Mesendoderm (in vitro differentiated cells): Measurements from ENCODE around the gene OSBPL5.

Source experiments
- DNase-seq: peaks from one replicate; pipeline ENCODE4 v3.0.0; 2013
- H2AK5ac ChIP-seq: 2 replicates; pipeline ENCODE4 v1.6.1; 2013; ENCODE audit warnings: low read length, inconsistent platforms
- H2BK120ac ChIP-seq: 2 replicates; pipeline ENCODE4 v1.6.1; 2013; ENCODE audit warnings: low read depth, mild to moderate bottlenecking, low read length, moderate library complexity, mixed read lengths
- H2BK15ac ChIP-seq: replicated peaks from 2 replicates; pipeline ENCODE4 v1.6.1; 2013; ENCODE audit warnings: low read depth, mild to moderate bottlenecking, moderate library complexity
- H2BK5ac ChIP-seq: 2 replicates; pipeline ENCODE4 v1.6.1; 2013; ENCODE audit warnings: low read length, inconsistent platforms
- H3K18ac ChIP-seq: 2 replicates; pipeline ENCODE4 v1.6.1; 2013; ENCODE audit warnings: mild to moderate bottlenecking, low read length, mixed read lengths
- H3K23ac ChIP-seq: one replicate; pipeline ENCODE4 v1.6.1; 2013; ENCODE audit warnings: low read length
- H3K27ac ChIP-seq: 2 replicates; pipeline ENCODE4 v1.5.1; 2013; ENCODE audit warnings: low read depth, mild to moderate bottlenecking, inconsistent platforms, low read length, moderate library complexity
- H3K27me3 ChIP-seq: 2 replicates; pipeline ENCODE4 v1.6.1; 2013; ENCODE audit warnings: low read length, control low read depth, mild to moderate bottlenecking, inconsistent platforms; ENCODE audit not compliant: insufficient read depth, poor library complexity
- H3K36me3 ChIP-seq: 2 replicates; pipeline ENCODE4 v1.6.1; 2013; ENCODE audit warnings: low read length, inconsistent platforms; ENCODE audit not compliant: control insufficient read depth, insufficient read depth
- H3K4ac ChIP-seq: one replicate; pipeline ENCODE4 v1.6.1; 2013; ENCODE audit warnings: low read depth, mild to moderate bottlenecking, low read length, moderate library complexity
- H3K4me1 ChIP-seq: 2 replicates; pipeline ENCODE4 v1.6.1; 2013; ENCODE audit warnings: low read depth, low read length, inconsistent platforms; ENCODE audit not compliant: control insufficient read depth
- H3K4me2 ChIP-seq: 2 replicates; pipeline ENCODE4 v1.6.1; 2013; ENCODE audit warnings: low read length
- H3K4me3 ChIP-seq: 2 replicates; pipeline ENCODE4 v1.5.1; 2013; ENCODE audit warnings: mild to moderate bottlenecking, low read length
- H3K56ac ChIP-seq: one replicate; pipeline ENCODE4 v1.6.1; 2013; ENCODE audit warnings: low read length
- H3K79me1 ChIP-seq: 2 replicates; pipeline ENCODE4 v1.6.1; 2013; ENCODE audit warnings: low read length, inconsistent platforms
- H3K79me2 ChIP-seq: 2 replicates; pipeline ENCODE4 v1.6.1; 2013; ENCODE audit warnings: mild to moderate bottlenecking, low read length; ENCODE audit not compliant: control insufficient read depth, insufficient read depth
- H3K9ac ChIP-seq: 2 replicates; pipeline ENCODE4 v1.6.1; 2013; ENCODE audit warnings: low read length, inconsistent platforms
- H4K5ac ChIP-seq: one replicate; pipeline ENCODE4 v1.6.1; 2013; ENCODE audit warnings: low read length
- H4K8ac ChIP-seq: one replicate; pipeline ENCODE4 v1.6.1; 2013; ENCODE audit warnings: low read depth, mild to moderate bottlenecking, control low read depth, low read length, moderate library complexity
- WGBS: extraction: QIAGEN DNeasy Blood & Tissue Kit; methylation state at CpG from one replicate; pipeline ENCODE4 v1.1.7; 2013; ENCODE audit warnings: low lambda C conversion rate, missing lambda C conversion rate; ENCODE audit not compliant: insufficient coverage; ENCODE audit errors: extremely low coverage; 5-methylcytosine and 5-hydroxymethylcytosine counted together

Gene OSBPL5

GRCh38 chr11:3195251-3196160 is 30.4 kb upstream of the OSBPL5 start:
- Histone ChIP-seq H3K4me3 (no peak overlapping the region), H3K9ac (no peak overlapping the region), H3K56ac (no peak overlapping the region), H3K79me1 (no peaks in the 10 kb centered on the region), H3K23ac (no peak overlapping the region), H3K4me1 (no peaks in the 10 kb centered on the region), H3K27me3 (no peaks in the 10 kb centered on the region), H2BK5ac (no peak overlapping the region), H3K36me3 (no peaks in the 10 kb centered on the region), H4K8ac (no peak overlapping the region), H2AK5ac (no peak overlapping the region), H3K18ac (no peak overlapping the region), H2BK120ac (no peak overlapping the region), H3K4ac (no peak overlapping the region), H3K4me2 (no peak overlapping the region), H4K5ac (no peak overlapping the region), H2BK15ac (no peak overlapping the region), H3K79me2 (no peaks in the 10 kb centered on the region), H3K27ac (no peak overlapping the region)
- WGBS = no CpG with 5 or more reads among the region's 22 CpGs
- DNase-seq = peak; percentile 44

GRCh38 chr11:3194016-3194816 is 29.1 kb upstream of the OSBPL5 start:
- Histone ChIP-seq H3K36me3 (no peaks in the 10 kb centered on the region), H2BK5ac (no peak overlapping the region), H3K79me2 (no peaks in the 10 kb centered on the region), H3K4me3 (no peak overlapping the region), H3K56ac (no peak overlapping the region), H2BK120ac (no peak overlapping the region), H3K4me1 (peaks cover 3% of the 10 kb centered on the region), H3K27me3 (no peaks in the 10 kb centered on the region), H2BK15ac (no peak overlapping the region), H4K5ac (no peak overlapping the region), H3K23ac (no peak overlapping the region), H3K9ac (no peak overlapping the region), H3K4me2 (no peak overlapping the region), H3K4ac (no peak overlapping the region), H3K18ac (no peak overlapping the region), H4K8ac (no peak overlapping the region), H2AK5ac (no peak overlapping the region), H3K27ac (no peak overlapping the region), H3K79me1 (no peaks in the 10 kb centered on the region)
- no CpG with 5 or more reads among the region's 12 CpGs for WGBS
- DNase-seq = no peak

- Histone ChIP-seq H2BK5ac (no peak overlapping the region), H3K56ac (peak overlapping the region; percentile 3), H3K23ac (no peak overlapping the region), H3K18ac (no peak overlapping the region), H2BK15ac (no peak overlapping the region), H3K4me3 (no peak overlapping the region), H4K5ac (no peak overlapping the region), H3K27ac (no peak overlapping the region), H3K79me2 (no peaks in the 10 kb centered on the region), H2BK120ac (no peak overlapping the region), H3K9ac (no peak overlapping the region), H4K8ac (no peak overlapping the region), H3K4me1 (peaks cover 3% of the 10 kb centered on the region), H3K79me1 (no peaks in the 10 kb centered on the region), H2AK5ac (no peak overlapping the region), H3K4ac (no peak overlapping the region), H3K4me2 (no peak overlapping the region), H3K36me3 (no peaks in the 10 kb centered on the region), H3K27me3 (no peaks in the 10 kb centered on the region)
- no peak for DNase-seq
- WGBS = no CpG with 5 or more reads among the region's 19 CpGs
Observed at GRCh38 chr11:3193373-3194015, 28.4 kb upstream of the OSBPL5 start.

GRCh38 chr11:3192511-3193372 is 27.6 kb upstream of the OSBPL5 start:
- no peaks in the 10 kb centered on the region for H3K27me3 ChIP-seq
- no CpG with 5 or more reads among the region's 14 CpGs for WGBS

GRCh38 chr11:3191586-3192324 is 26.6 kb upstream of the OSBPL5 start:
- Histone ChIP-seq H3K56ac (no peak overlapping the region), H3K79me1 (no peaks in the 10 kb centered on the region), H2AK5ac (no peak overlapping the region), H2BK120ac (no peak overlapping the region), H3K23ac (no peak overlapping the region), H2BK15ac (no peak overlapping the region), H3K18ac (no peak overlapping the region), H3K9ac (no peak overlapping the region), H3K4ac (no peak overlapping the region), H3K4me2 (no peak overlapping the region), H3K79me2 (no peaks in the 10 kb centered on the region), H4K5ac (no peak overlapping the region), H3K4me1 (peaks cover 3% of the 10 kb centered on the region), H3K27ac (no peak overlapping the region), H3K4me3 (no peak overlapping the region), H3K36me3 (no peaks in the 10 kb centered on the region), H3K27me3 (no peaks in the 10 kb centered on the region), H2BK5ac (no peak overlapping the region), H4K8ac (no peak overlapping the region)
- WGBS = no CpG with 5 or more reads among the region's 19 CpGs
- no peak for DNase-seq

More at GRCh38 chr11:3192511-3193372, 27.6 kb upstream of the OSBPL5 start:
- H3K79me1 ChIP-seq = no peaks in the 10 kb centered on the region
- no peak overlapping the region for H3K9ac ChIP-seq
- H3K27ac ChIP-seq = no peak overlapping the region
- H3K18ac ChIP-seq = no peak overlapping the region
- no peak overlapping the region for H3K4me2 ChIP-seq
- no peaks in the 10 kb centered on the region for H3K79me2 ChIP-seq
- H3K23ac ChIP-seq = no peak overlapping the region
- H2AK5ac ChIP-seq = no peak overlapping the region
- no peak overlapping the region for H2BK15ac ChIP-seq
- no peak overlapping the region for H3K56ac ChIP-seq
- H2BK5ac ChIP-seq = no peak overlapping the region
- no peak overlapping the region for H3K4ac ChIP-seq
- no peaks in the 10 kb centered on the region for H3K36me3 ChIP-seq
- H4K8ac ChIP-seq = no peak overlapping the region
- H3K4me1 ChIP-seq = peaks cover 3% of the 10 kb centered on the region
- no peak for DNase-seq
- no peak overlapping the region for H3K4me3 ChIP-seq
- no peak overlapping the region for H2BK120ac ChIP-seq
- H4K5ac ChIP-seq = no peak overlapping the region
